OCI-M2 (cell line): ENCODE measurements around the gene ASB11.
"Not testable (repeated sequence)": the region's sequence is repeated elsewhere in the genome, so short reads cannot be mapped to it uniquely, and the experiment has no call there.

Experiments used
- DNase-seq: peaks from one replicate; lab custom pipeline; 2025; ENCODE audit not compliant: unreplicated experiment; lab: John Stamatoyannopoulos, UW

The ASB11 gene

DNA sequence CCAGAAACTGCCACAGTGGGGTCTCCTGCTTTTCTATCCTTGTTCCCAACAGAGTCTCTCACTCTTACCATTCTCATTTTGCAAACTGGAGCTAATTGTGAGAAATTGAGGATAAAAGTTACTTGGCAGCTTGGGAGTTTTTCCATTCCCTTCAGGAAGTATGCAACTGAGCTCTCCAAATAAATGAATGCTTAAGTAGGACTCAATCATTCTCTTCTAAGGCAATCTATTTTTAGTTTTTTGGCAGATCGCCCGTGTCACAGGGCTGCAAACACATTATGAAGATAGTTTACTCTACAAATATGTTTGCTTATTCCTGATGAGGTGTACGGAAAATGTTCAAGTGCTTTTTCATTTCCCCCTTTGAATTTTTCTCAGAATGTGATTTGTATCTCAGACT, 5.3 kb downstream of the ASB11 start:
- no peak for DNase-seq

DNA sequence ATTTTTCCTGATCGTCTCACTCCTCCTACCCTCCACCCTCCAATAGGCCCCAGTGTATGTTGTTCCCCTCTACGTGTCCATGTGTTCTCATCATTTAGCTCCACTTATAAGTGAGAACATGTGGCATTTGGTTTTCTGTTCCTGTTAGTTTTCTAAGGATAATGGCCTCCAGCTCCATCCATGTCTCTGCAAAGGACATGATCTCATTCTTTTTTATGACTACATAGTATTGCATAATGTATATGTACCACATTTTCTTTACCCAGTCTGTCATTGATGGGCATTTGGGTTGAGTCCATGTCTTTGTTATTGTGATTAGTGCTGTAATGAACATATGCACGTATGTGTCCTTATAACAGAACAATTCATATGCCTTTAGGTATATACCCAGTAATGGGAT, 9.5 kb downstream of the ASB11 start:
- DNase-seq = not testable (repeated sequence)

GRCh38 chrX:15301924-15302323, 13.5 kb downstream of the ASB11 start:
- no peak for DNase-seq

DNA sequence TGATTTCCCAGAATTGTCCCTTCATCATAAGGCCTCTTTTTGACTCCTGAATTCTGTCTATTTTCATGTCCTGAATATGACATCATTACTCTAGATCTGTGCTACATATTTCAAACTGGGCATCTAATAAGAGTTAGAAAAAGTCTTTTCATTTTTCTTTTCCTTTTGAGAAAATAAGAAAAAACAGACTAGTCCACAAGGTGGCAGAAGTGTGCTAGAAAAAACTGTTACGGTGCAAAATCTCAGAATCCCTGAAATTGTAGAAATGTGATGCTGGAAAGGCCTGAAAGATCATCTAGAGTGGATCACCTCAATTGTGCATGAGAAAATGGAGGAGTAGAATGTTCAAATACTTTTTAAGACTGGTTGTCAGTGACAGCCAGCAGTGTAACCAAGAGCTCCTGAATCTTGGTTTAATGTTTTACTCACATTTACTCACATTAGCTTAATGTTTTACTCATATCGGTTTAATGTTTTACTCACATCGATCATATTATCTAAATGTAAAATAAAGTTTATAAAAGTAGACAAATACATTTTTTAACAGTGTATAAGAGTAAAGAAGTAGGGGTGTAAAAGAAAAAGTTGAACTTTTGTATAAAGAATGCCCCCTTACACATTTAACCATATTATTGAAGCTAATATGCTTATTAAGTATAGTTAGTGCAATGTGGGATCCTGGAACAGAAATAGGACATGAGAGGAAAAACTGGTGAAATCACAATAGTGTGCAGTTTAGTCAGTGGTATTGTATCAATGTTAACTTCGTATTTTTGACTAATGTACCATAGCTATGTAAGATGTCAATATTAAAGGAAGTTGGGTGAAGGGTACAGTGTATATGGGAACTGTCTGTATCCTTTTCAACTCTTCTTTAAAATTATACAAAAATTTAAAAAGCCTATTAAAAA, 15.2 kb downstream of the ASB11 start:
- DNase-seq = no peak

DNA sequence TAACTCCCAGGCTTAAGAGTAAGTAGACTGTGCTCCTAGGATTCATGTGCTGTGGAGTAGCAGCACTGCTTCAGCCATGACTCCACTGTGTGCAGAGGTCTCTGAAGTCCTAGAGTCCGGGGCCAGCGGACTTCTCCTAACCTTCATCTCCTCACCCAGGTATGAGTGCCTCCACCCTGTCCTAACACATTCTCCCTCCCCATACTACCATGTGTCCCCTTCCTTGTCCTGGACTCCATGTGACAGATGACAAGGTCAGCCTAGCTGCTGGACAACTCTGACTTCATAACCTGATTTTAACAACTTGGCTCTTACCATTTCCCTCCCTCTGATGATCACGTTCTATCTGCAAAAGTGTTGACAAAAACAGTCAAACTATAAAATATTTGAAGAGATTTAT, 16.7 kb downstream of the ASB11 start:
- DNase-seq = no peak

GRCh38 chrX:15298201-15298600, 17.2 kb downstream of the ASB11 start:
- no peak for DNase-seq

- DNase-seq = no peak
These were observed 22.0 kb downstream of the ASB11 start for GRCh38 chrX:15293451-15293850.

- no peak for DNase-seq
These were observed 22.6 kb downstream of the ASB11 start for GRCh38 chrX:15292861-15293260.

GRCh38 chrX:15277604-15278003, 37.8 kb downstream of the ASB11 start:
- no peak for DNase-seq

DNA sequence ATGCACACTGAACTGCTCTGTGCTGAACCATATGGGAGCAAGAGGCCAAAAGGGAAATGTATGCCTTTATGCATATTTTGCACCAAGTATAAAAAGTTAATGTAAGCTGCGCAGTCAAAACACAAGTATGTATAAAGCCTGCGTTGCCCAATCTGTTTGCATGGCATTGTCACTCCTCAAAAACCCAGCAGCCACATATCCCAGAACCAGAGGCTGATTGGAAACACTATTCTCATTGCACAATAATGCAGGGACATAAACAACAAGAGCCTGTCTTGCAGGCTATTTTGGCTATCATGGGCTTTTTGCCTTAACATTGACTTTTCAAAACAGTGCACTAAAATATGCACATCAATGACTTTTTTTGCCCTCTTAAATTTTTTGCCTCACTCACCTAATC, 40.5 kb downstream of the ASB11 start:
- DNase-seq = no peak

DNA sequence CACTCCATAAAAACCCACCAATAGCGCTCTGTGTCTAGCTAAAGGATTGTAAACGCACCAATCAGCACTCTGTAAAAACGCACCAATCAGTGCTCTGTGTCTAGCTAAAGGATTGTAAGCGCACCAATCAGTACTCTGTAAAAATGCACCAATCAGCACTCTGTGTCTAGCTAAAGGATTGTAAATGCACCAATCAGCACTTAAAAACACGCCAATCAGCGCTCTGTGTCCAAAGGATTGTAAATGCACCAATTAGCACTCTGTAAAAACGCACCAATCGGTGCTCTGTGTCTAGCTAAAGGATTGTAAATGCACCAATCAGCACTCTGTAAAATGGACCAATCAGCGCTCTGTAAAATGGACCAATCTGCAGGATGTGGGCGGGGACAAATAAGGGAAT, 42.2 kb downstream of the ASB11 start:
- not testable (repeated sequence) for DNase-seq

DNA sequence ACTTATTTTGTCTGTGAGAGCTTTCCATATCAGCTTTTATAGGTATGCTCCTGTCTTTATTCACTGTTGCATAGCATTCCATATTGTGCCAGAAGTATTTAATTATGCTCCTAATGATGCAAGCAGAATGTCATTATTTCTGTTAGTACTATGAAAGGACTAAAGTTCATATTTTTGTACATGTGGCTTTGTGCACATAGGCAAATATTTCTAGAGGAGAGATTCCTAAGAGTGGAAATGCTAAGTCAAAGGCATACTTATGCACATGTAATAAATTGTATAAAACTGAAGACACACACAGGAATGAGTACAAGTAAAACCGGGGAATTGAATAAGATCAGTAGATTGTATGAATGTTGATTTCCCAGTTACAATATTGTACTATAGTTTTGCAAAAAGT, 43.7 kb downstream of the ASB11 start:
- DNase-seq = no peak

DNA sequence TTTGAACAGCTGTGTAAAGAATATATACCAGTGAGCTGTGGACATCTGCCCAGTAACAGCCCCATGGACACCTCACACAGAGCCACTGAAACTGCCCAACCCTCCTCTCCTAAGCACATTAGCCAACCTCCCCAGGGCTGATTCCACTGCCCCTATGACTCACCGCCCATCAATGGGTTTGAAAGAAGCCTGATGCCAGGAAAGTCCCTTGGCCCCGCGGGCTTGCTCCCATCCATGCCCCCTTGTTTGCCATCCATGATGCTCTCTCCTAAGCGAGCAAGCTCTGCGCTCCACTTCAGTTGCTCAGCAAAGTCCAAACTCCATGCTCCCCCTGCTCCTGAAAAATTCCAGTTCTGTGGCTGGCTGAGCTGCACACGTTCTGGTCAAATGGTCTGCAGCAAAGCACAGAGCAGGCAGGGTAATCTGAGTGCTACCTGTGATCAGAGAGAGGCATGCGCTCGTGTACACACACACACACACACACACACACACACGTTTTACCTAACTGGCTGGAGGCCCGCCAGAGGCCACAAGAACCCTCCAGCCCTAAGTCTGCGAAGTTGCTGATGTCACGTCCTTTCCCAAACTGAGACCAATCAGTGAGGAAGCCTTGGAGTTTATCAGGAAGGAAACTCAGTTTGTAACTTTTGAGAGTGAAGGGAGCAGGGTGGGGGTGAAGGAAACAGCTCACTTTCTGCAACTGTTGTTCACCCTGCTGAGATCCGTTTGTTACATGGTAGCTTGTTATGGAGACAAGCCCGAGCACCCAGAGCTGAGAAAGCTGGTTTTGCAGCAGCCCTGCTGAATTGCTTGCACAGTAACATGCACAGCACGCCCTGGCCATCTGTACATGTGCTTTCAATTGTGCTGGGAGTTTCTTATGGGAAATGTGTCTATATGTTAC, 45.6 kb downstream of the ASB11 start, which contains the start of gene ASB9:
Gene ASB9, minus strand, starts transcription at position 466 of the 904 bp plus-strand sequence. Its CDS starts 209 bp downstream, at position 257.
- DNase-seq = no peak

GRCh38 chrX:15269120-15269519, 46.3 kb downstream of the ASB11 start:
- no peak for DNase-seq

- no peak for DNase-seq
These were observed 60.6 kb downstream of the ASB11 start for GRCh38 chrX:15254852-15255251.

- DNase-seq = no peak
These were observed 69.5 kb downstream of the ASB11 start for GRCh38 chrX:15245896-15246295.

- DNase-seq = no peak
These were observed 71.0 kb downstream of the ASB11 start for GRCh38 chrX:15244421-15244820.

DNA sequence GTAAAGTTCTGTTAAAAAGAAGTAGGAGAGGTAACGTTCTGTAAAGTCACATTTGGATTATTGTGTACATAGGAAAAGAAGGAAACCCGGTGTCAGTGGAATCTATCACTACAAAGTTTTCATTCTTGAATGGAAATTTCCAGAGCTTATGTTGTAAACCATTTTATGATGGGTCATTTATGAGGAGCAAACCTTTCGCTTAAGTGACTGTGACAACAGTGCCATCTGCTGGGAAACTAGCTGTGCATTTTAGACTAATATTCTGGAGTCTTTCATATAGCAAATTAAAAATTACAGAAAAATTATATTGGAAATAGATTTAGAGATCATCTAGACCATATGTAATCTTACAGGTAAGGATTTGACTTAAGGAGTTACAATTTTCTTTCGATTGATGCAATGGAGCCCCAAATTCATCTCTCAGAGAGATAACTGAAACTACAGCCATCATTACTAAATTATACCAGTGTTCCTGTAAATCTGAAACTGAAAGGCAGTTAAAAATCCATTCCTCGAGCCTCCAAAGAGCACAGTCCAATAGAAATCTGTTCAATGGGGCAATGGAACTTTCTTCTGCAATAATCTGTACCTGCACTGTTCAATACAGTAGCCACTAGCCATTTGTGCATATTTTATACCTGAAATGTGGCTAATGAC, 72.4 kb downstream of the ASB11 start:
- no peak for DNase-seq

- DNase-seq = no peak
These were observed 74.1 kb downstream of the ASB11 start for GRCh38 chrX:15241301-15241700.

DNA sequence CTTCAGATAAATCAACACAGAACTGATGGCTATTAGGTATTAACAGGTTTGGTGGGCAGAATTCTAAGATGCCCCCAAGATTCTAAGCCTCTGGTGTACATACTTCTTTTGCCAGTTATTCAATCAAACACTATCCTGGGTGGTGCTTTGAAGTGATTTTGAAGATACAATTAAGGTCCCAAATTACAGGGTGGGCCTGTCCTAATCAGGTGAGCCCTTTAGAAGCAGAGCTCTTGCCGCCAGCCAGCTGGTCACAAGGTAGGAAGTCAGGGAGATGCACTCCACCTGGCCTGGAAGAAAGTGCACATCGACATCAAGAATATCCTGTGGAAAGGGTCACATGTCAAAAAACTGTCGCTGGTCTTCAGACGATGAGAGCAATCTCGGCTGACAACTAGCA, 75.0 kb downstream of the ASB11 start:
- DNase-seq = no peak

DNA sequence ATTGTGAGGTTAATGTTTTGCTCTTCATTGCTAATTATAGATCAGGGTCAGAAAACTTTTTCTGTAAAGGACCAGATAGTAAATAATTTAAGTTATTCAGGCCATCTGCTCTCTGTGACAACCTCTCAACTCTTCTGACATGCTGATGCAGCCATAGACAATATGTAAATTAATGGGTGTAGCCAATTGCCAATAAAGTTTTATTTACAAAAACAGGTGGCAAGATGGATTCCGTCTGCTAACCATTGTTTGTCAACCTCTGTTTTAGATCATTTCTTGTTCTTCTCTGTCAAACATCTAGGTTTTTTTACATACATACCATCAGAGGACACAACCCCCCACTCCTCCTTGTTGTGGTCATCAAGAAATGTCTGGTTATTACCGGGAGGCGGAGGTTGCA, 79.3 kb downstream of the ASB11 start:
- DNase-seq = no peak
